ENCODE data around the gene CCDC88B. TPM values are rescaled to one million over a fixed set of nuclear protein-coding genes. Genes with fewer than 3 reads are reported as not detected.

CCDC88B gene
- total RNA-seq, 4 donors from 2014 or later, result 7.0 to 12.5 (median 8.2) TPM

GRCh38 chr11:64358907-64359711, 19.1 kb downstream of the CCDC88B start, which contains the start of gene RPS6KA4:
Gene RPS6KA4, plus strand, starts transcription at chr11:64359162. Its CDS starts 74 bp downstream, at chr11:64359236.
- no peak for DNase-seq (ENCODE audit: extremely low spot score)
- Histone ChIP-seq H3K27ac (replicated peaks in 1 of 4) (peak within 1 kb of the TSS; percentile 83 to 89 (median 86)), H3K36me3 (peaks cover 12 to 41% (median 40%) of the 10 kb centered on the region in 4 donors), H3K4me1 (peaks cover 33 to 50% (median 48%) of the 10 kb centered on the region in 4 donors), H3K4me3 (peak within 1 kb of the TSS; percentile 76 to 96 (median 78)), H3K9me3 (no peaks in the 10 kb centered on the region), H3K27me3 (no peaks in the 10 kb centered on the region)
- intact Hi-C loops (cut with DNase I), result no loop called here
- TF ChIP-seq POLR2A (IDR thresholded peaks at IDR 0.05; ENCODE audit: low read depth) (no peak), EP300 (IDR thresholded peaks at IDR 0.05) (no peak), POLR2AphosphoS5 (IDR thresholded peaks at IDR 0.05) (peak; percentile 58 to 75), CTCF (IDR thresholded peaks at IDR 0.05) (no peak)
- under 1% methylated on average over 68 of the region's 70 CpGs for WGBS

- Histone ChIP-seq H3K9me3 (no peaks in the 10 kb centered on the region), H3K27me3 (no peaks in the 10 kb centered on the region), H3K27ac (replicated peaks in 1 of 4) (peak overlapping the region in 3 of 4 donors; percentile 83 to 89 (median 87)), H3K36me3 (peaks cover 12 to 48% (median 45%) of the 10 kb centered on the region in 4 donors), H3K4me3 (peak overlapping the region; percentile 76 to 96 (median 78)), H3K4me1 (peaks cover 32 to 44% (median 42%) of the 10 kb centered on the region in 4 donors)
- intact Hi-C loops (cut with DNase I), result no loop called here
- no peak for DNase-seq (ENCODE audit: extremely low spot score)
- WGBS, result 30% methylated on average over 7 of the region's 38 CpGs
- TF ChIP-seq EP300 (IDR thresholded peaks at IDR 0.05) (no peak), POLR2AphosphoS5 (IDR thresholded peaks at IDR 0.05) (no peak), POLR2A (IDR thresholded peaks at IDR 0.05; ENCODE audit: low read depth) (no peak), CTCF (IDR thresholded peaks at IDR 0.05) (no peak)
These were observed 19.9 kb downstream of the CCDC88B start for GRCh38 chr11:64359712-64360445.

GRCh38 chr11:64360448-64360921, 20.5 kb downstream of the CCDC88B start:
- H3K9me3 ChIP-seq, result no peaks in the 10 kb centered on the region
- peak overlapping the region; percentile 76 to 96 (median 78) for H3K4me3 ChIP-seq
- H3K27me3 ChIP-seq, result no peaks in the 10 kb centered on the region
- H3K36me3 ChIP-seq, result peaks cover 12 to 55% (median 51%) of the 10 kb centered on the region in 4 donors
- TF ChIP-seq CTCF (IDR thresholded peaks at IDR 0.05) (no peak), POLR2AphosphoS5 (IDR thresholded peaks at IDR 0.05) (no peak), POLR2A (IDR thresholded peaks at IDR 0.05; ENCODE audit: low read depth) (no peak), EP300 (IDR thresholded peaks at IDR 0.05) (no peak)
- H3K27ac ChIP-seq (replicated peaks in 1 of 4), result no peak overlapping the region
- intact Hi-C loops (cut with DNase I), result no loop called here
- peaks cover 26 to 38% (median 36%) of the 10 kb centered on the region in 4 donors for H3K4me1 ChIP-seq
- DNase-seq (ENCODE audit: extremely low spot score), result no peak
- WGBS, result 69% methylated on average over 8 of the region's 13 CpGs

GRCh38 chr11:64361659-64362058, 21.7 kb downstream of the CCDC88B start:
- DNase-seq (ENCODE audit: extremely low spot score), result no peak
- Histone ChIP-seq H3K4me1 (peaks cover 24 to 32% (median 32%) of the 10 kb centered on the region in 4 donors), H3K27me3 (no peaks in the 10 kb centered on the region), H3K4me3 (no peak overlapping the region), H3K27ac (replicated peaks in 1 of 4) (no peak overlapping the region), H3K9me3 (no peaks in the 10 kb centered on the region), H3K36me3 (peaks cover 18 to 66% (median 63%) of the 10 kb centered on the region in 4 donors)
- intact Hi-C loops (cut with DNase I), result no loop called here
- 94% methylated on average over 12 of the region's 18 CpGs for WGBS
- TF ChIP-seq POLR2A (IDR thresholded peaks at IDR 0.05; ENCODE audit: low read depth) (no peak), EP300 (IDR thresholded peaks at IDR 0.05) (no peak), CTCF (IDR thresholded peaks at IDR 0.05) (no peak), POLR2AphosphoS5 (IDR thresholded peaks at IDR 0.05) (no peak)

Measured in esophagus muscularis mucosa (tissue), 4 donors.